NCI-H1694 treated with DMSO at 0.1 percent for 48 hours (cell line): Measurements from ENCODE around the gene KCNE2.
"Not testable (repeated sequence)": the region's sequence is repeated elsewhere in the genome, so short reads cannot be mapped to it uniquely, and the experiment has no call there.

ENCODE experiments used
- DNase-seq: peaks from one replicate; lab custom pipeline; 2025; lab: John Stamatoyannopoulos, UW

KCNE2 gene

DNA sequence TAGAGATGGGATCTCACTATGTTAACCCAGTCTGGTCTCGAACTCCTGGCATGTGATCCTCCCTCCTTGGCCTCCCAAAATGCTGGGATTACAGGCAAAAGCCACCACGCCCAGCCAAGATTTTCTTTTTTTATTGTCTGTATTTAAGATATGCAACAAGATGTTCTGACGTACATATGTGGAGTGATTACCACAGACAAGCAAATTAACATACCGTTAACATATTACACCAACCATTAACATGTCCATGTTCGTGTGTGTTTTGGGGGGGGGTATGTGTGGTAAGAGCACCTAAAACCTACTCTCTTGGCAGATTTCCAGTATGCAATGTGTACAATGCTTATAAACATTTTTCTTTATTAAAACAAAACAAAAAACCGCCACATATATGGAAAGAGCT, 10.6 kb upstream of the KCNE2 start:
- DNase-seq = no peak

DNA sequence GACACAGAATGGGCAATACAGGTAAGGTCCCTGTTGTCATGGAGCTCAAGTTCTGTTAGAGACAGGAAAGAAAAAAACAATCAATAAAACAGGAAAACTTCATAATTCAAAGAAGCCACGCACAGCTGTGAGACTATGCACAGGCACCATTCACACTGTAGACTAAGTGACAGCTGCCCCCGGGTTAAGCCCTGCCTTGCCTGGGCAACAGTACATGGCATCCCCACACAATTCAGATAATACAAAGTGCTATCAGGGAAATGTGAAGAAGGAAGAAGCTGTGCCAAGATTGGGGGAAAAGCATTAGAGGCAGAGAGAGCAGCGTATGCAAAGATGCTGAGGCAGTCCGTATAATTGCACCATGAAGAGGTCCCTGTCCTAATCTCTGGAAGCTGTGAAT, 9.0 kb upstream of the KCNE2 start:
- no peak for DNase-seq

DNA sequence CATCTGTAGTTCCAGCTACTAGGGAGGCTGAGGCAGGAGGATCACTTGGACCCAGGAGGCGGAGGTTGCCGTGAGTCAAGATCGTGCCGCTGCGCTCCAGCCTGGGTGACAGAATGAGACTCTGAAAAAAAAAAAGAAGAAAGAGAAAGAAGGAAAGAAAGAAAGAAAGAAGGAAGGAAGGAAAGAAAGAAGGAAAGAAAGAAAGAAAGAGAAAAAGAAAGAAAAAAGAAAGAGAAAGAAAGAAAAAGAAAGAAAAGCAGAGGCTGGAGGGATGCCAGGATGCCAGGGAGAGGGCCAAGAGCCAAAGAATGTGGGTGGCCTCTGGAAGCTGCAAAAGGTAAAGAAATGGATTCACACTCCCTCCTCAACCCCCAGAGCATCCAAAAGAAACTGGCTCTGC, 8.2 kb upstream of the KCNE2 start:
- no peak for DNase-seq

DNA sequence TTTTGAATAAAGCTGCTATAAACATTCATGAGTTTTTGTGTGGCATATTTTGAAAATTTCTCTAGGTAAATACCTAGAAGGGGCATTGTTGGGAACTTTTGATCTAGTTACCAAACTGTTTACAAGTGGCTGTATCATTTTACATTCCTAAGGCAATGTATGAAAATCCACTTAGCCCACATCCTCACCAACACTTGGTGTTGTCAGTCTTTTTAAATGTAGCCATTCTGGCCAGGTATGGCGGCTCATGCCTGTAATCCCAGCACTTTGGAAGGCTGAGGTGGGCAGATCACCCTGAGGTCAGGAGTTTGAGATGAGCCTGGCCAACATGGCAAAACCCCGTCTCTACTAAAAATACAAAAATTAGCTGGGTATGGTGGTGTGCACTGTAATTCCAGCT, 5.9 kb upstream of the KCNE2 start:
- DNase-seq = no peak

DNA sequence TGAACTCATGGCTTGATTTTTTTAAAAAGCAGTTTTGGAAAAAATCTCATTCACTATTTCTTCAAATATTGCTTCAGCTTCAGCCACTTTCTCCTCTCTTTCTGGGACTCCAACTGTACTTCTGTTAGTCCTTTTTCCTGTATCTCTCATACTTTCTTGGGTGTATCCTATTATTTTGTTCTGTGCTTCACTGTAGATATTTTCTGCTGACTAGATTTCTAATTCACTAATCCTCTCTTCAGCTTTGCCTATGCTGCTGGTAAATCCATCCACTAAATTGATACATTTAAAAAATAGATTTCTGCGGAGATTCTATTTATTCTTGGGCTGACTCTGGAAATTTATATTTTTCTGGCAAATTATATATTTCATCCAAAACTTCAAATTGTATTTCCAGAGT, 4.9 kb upstream of the KCNE2 start:
- no peak for DNase-seq

DNA sequence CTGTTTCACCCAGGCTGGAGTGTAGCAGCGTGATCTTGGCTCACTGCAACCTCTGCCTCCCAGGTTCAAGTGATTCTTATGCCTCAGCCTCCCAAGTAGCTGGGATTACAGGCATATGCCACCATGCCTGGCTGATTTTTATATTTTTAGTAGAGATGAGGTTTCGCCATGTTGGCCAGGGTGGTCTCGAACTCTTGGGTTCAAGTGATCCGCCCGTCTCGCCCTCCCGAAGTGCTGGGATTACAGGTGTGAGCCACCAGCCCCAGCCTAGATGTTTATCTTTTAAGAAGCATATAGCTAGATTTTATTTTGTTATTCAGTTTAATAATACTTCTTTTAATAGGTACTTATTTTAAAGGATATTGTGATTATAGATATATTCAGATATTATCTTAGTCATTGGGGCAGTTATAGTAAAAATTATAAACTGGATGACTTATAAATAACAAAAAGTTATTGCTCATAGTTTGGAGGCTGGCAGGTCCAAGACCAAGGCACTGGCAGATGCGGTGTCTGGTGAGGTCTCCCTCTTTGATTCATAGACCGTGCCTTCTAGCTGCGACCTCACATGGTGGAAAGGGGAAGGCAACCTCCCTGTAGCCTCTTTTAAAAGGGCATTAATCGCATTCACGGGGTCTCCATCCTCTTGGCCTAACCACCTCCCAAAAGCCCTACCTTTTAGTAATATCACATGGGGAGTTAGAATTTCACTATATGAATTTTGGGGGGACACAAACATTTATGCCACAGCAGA, 3.1 kb upstream of the KCNE2 start:
- no peak for DNase-seq

DNA sequence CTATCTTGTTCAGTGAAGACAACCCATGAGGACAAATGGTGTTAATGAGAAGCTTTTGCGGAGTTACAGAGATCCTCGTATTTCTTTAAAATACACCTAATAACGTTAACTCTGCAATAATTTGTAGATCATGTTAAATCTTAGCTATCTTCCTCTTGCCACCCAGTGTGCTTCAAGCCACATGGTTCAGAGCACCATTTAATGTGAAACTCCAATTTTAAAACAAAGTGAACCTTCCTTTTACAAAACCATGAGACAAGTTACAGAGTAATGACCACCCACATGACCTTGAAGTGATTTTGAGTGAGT, 1.7 kb upstream of the KCNE2 start:
- DNase-seq = no peak

DNA sequence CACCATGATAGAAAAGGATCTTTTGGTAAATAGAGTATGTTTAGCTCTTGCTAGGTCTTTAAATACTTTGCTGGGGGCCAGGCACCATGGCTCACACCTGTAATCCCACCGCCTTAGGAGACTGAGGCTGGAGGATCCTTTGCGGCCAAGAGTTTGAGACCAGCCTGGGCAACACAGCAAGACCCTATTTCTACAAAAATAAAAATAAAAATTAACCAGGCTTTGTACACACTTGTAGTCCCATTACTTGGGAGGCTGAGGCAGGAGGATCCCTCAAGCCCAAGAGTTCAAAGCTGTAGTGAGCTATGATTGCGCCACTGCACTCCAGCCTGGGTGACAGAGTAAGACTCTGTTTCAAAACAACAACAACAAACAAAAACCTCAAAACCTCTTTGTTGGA, 1.1 kb upstream of the KCNE2 start:
- DNase-seq = no peak

DNA sequence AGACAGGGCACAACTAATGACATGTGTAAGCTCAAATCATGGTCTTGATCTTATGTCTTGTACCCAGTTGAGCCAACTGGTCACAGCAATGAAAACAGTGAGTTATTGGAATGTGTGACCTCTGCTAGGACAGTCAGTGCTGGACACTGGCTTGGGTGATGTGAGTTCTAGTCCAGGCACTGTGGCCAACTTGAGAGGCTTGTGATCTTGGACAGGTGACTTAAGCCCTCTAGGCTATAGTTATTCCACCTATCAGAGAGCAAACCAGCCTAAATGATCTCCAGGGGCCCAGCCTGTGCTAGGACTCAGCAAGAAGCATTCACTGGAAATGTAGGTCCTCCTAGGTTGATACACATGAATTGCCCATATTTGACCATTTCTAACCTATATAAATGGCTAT, 1.1 kb downstream of the KCNE2 start:
- no peak for DNase-seq

DNA sequence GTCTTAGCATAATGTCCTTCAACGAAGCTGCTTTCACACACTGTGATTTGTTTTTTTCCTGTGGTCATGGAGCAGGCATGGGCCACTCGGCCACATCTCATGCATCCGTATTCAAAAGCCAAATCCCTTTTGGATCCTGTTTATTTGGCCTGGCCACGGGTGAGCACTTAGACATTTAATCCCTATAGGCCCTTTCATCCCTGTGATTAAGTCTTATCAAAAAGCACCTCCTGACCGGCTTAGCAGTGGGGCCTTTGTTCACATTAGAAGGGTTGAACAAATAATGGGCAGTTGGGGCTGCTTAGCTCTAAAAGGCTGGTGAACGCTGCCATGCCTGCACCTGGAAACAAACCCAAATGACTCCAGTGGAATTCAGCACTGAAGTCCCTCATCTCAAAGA, 2.0 kb downstream of the KCNE2 start:
- DNase-seq = no peak

DNA sequence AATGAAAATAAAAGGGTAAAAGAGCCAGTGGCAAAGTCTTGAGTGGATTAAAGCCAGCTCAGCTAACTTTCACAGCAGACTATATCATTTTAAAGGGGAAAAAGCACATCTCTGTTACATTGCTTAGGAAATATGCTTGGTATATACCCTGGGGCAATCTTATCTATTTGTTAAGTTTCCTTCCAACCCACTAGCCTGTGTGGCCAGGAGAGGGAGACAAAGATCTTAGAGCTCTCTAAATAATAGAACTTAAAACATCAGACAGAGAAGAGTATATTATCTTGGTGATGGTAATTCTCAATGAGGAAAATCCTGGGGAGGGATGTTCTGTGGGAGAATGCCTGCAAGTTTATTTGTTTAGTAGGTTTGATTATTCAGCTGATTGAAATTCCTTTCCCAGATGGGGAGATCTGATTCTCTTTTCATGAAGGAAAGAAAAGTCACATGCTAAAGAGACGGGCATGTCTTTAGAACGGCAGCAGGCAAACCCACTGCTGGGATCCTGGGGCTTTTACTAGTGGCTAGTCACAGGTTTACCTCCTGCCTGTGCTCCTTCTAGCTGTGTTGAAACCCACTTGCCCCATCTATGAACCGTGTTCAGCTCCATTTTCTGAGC, 3.6 kb downstream of the KCNE2 start:
- peak; percentile 66 for DNase-seq

DNA sequence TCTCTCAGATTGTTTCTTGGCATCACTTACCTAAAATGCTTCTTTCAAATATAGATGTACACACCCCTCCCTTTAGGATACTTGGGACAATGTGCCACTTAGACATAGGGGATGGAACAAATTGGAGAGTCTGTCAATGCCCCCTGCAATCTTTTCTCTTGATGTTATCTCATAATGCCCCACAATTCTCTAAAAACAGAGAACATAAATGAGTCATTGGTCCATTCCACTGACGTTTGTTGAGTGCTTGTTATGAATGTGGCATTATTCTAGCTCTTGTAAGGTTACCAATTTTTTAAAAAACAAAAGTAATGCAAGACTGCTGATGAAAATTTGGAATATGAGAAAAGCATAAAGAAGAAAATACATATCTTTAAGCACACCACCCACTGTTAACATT, 5.9 kb downstream of the KCNE2 start:
- DNase-seq = no peak

DNA sequence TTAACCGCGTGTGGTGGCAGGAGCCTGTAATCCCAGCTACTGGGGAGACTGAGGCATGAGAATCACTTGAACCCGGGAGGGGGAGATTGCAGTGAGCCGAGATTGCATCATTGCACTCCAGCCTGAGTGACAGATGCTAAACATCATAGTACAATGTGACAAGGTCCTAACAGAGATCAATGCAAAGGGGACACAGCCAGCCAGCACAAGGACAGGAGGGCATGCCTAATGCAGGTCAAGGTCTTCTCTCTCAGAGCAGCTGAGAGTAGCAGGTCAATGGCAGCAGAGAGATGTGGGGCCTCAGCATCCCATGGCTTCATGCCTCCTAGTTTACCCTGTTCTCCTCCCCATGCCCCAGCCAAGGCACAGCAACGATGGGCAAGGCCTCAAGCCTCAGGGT, 8.5 kb downstream of the KCNE2 start:
- DNase-seq = no peak

DNA sequence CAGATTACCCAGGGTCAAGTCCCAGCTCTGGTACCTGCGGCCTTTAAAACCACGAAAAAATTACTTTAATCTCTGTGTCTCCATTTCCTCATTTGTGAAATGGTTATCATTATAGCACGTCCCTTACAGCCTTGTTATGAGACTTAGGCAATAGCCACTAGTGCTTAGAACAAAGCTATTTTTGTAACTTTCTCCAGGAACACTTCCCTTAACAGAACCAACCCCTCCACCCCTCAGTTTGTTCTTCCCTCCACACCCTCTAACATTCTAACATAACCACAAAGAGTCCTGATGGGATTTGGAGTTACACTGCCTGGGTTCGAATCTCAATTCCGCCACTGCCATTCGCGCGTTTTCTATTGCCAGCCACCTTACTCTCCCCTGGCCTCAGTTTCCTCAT, 10.7 kb downstream of the KCNE2 start:
- not testable (repeated sequence) for DNase-seq

DNA sequence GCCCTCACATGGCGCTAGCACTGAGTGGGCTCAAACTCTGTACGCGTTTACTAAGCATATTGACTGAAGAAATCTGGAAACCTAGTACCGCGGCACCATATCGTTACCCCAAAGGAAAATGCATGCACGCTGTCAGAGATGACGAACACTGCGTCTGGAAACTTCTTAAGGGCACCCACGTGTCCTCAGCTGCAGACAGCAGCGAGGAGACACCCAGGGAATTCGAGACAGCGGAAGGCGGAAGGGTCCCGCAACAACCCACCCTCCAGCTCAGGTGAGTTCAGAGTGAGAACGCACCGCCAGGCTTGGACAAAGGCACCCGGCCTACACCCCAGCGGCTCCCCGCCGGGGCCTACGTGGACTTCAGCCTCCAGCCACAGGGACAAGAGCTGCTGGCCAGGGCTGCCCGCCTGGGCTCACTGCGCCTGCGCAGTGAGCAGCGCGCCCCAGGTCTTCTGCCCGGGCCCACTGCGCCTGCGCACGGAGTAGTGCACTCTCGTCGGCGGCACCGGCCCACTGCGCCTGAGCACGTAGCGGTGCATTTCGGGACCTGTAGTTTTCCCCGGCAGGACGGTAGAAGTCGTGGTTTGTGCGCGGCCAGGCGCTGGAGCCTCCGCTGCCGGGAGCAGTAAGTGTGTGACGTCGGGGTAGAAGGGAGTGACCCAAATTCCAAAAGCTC, 11.3 kb downstream of the KCNE2 start, which contains the start of gene SMIM11:
TSS of gene SMIM11 (plus strand) at position 568 of the 679 bp plus-strand sequence. CDS start 3,998 bp downstream, outside the sequence.
- not testable (repeated sequence) for DNase-seq

DNA sequence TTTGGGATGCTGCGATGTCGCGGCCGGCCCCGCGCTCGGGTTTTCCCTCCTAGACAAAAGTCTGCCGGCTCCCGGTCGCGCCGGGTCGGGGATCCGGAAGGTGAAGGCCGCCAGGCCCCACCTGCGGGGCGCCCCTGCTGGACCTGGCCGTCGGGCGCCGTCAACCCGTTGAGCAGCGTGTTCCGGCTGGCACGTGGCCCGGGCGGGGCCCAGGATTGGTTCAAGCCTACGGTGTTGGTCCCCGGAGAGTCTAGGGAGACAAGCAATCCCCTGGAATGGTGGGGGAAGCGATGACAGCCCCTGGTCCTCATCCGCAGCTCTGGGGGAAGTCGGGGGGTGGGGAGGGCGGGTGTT, 11.8 kb downstream of the KCNE2 start:
- not testable (repeated sequence) for DNase-seq

DNA sequence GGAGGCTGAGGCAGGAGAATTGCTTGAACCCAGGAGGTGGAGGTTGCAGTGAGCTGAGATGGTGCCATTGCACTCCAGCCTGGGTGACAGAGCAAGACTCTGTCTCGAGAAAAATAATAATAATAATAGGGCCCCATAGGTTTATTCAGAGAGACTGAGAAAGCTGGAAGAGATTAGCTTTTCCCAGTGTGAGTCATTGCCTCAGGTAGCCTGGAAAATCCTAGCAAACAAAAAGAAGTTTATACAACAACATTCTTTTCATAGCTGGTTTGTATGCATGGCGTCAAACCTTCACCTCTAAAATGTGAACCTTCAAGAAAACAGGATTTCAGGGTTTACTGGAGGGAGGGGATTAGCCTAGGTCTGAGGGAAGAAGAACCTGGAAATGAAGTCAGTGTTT, 19.3 kb downstream of the KCNE2 start:
- not testable (repeated sequence) for DNase-seq

DNA sequence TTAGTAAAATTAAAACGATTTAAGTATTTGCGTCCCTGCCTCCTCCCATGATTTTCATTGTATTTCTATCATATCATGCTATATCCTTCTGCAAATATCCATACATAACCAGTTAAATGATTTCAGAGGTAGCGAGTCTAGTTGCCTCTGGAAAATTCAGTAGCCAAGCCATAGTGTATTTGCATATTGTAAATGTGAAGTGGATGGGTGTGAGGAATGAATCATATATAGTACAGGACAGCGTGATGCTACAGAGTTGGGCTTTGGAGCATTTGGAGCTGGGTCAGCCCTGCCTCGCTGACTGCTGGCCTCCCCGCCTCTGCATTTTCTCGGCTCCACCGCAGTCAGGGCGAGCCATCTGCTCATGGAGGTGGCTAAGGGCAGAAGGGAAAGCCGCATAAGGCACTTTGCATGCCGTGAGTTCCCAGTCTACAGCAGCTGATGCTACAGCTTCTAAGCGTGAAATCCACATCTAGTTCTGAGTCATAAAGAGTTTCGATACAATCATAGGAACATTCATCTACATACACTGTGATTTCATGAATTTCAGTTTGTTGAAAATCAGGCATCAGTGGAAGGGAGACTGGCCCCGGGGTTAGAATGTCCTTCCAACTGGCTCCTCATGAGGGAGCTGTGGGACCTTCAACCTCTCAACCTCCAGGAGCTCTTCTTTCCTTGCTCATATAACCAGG, 20.1 kb downstream of the KCNE2 start:
- not testable (repeated sequence) for DNase-seq

DNA sequence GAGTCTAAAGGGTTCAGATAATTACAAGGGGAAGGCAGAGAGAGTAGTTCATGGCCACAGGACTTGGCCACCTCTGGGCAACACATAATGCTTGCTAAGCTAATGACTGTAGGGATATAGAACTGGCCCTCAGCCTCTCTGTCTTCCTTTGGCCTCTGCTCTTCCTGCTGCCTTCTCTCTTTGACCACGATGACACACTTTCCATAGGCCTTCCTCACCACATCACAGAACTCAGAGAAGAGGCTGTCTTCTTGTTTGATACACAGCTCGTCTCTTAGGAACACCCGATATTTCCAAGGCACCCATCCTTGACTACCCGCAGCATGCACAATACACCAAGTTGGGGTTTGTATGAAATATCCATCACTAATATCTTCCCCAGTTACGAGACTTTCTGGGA, 36.7 kb downstream of the KCNE2 start:
- not testable (repeated sequence) for DNase-seq

DNA sequence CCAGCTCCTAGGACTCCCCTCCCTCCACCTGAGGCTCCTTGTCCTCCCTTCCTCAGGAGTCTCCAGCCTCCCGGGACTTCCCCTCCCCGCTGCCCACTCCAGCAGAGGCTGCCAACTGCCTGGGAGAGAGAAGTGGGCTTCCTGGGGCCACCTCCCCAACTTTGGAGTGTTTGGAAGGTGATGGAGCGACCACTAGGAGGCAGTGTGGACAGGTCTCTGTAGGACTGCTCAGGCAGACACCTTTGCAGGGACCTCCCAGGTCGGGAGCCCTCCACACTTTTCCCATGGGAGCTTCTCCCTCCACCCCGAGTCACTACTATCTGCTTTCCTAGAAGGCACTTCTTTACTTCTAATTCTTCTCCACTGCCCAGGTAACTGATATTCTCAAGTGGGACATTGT, 40.9 kb downstream of the KCNE2 start:
- DNase-seq = not testable (repeated sequence)

DNA sequence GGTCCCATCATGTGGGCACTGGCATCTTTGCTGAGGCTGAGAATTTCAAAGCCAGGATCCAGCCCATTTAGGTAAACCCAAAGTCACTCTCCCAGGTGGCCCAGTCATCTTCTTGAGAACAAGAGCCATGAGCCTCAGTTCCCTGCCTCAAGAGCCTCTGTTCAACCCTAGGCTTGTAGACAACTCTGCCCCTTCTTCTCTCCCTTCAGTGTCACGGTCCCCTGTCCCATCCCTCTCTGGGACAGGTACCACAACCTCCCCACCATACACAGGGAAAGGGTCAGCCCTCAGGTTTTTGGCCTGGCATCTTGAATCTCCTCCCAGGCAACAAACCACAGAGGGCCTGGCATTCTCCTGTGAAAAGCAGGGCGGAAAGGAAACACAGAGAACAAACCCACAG, 41.9 kb downstream of the KCNE2 start:
- DNase-seq = not testable (repeated sequence)

DNA sequence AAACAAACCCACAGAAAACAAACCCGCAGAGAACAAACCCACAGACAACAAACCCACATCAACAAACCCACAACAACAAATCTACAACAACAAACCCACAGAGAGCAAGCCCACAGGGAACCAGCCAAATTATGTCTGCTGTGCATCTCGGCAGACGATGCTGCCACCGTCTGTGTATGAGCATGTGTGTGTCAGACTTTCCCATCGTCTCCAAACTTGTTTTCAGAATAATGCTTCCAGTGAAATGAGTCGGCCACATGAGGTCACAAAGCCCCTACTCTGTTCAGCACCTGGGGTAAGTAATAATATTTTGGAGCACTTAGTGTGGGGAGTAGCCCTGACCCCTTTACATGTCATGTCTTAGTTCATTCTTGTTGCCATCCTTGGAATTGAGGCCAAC, 42.3 kb downstream of the KCNE2 start:
- DNase-seq = not testable (repeated sequence)

DNA sequence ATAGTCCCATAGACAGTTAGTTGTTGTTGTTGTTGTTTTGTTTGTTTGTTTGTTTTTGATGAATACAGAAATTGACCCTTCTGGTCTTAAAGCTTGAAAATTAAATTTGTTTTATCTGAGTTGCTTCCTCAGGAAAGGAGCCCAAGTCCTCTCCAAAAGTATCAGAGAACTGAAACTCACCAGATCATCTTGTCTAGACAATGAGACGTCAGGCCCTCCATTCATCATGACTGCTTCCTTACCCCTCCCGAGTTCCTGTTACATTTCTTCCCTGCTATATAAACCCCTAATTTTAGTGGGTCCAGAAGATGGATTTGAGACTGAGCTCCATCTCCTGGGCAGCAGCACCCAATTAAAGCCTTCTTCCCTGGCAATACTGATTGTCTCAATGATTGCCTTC, 42.9 kb downstream of the KCNE2 start:
- not testable (repeated sequence) for DNase-seq
